Epithelial cell of esophagus (primary cell): ENCODE data around the gene SH3RF1.

Experiments used
- DNase-seq: peaks from one replicate; pipeline ENCODE4 v3.0.0; 2010; ENCODE audit warnings: low read depth
- H3K4me3 ChIP-seq: 2 replicates; pipeline ENCODE4 v1.5.1; 2011; ENCODE audit warnings: mild to moderate bottlenecking, low read length, control low read depth
- CTCF ChIP-seq: IDR thresholded peaks from 2 replicates; pipeline ENCODE4 v1.5.1; 2011; ENCODE audit warnings: low read depth, mild to moderate bottlenecking, low read length, control low read depth, inconsistent platforms; ENCODE audit not compliant: insufficient read depth; ENCODE audit errors: missing control alignments

SH3RF1 gene

GRCh38 chr4:169251291-169252235, 19.2 kb downstream of the SH3RF1 start:
- no peak for TF ChIP-seq CTCF
- DNase-seq = peak; percentile 65
- H3K4me3 ChIP-seq = no peak overlapping the region

GRCh38 chr4:169250796-169251195, 20.0 kb downstream of the SH3RF1 start:
- no peak overlapping the region for H3K4me3 ChIP-seq
- no peak for DNase-seq
- no peak for TF ChIP-seq CTCF

- DNase-seq = no peak
- H3K4me3 ChIP-seq = no peak overlapping the region
- TF ChIP-seq CTCF = no peak
These were observed 20.8 kb downstream of the SH3RF1 start for GRCh38 chr4:169249999-169250398.

GRCh38 chr4:169249214-169249973, 21.4 kb downstream of the SH3RF1 start:
- no peak overlapping the region for H3K4me3 ChIP-seq
- peak; percentile 65 for DNase-seq
- TF ChIP-seq CTCF = no peak

- no peak for TF ChIP-seq CTCF
- no peak overlapping the region for H3K4me3 ChIP-seq
- no peak for DNase-seq
These were observed 22.1 kb downstream of the SH3RF1 start for GRCh38 chr4:169248645-169249044.

- H3K4me3 ChIP-seq = no peak overlapping the region
- DNase-seq = no peak
- no peak for TF ChIP-seq CTCF
These were observed 23.8 kb downstream of the SH3RF1 start for GRCh38 chr4:169246957-169247396.
